Measurements from ENCODE around the gene GATC. TPM values are rescaled to one million over a fixed set of nuclear protein-coding genes. Genes with fewer than 3 reads are reported as not detected.

Gene GATC

GRCh38 chr12:120500581-120500980 lies 54.3 kb downstream of the GATC start:
- H2AK5ac ChIP-seq (ENCODE audit: low read depth, low read length) = no peak overlapping the region
- DNase-seq (ENCODE audit: low spot score) = no peak
- peaks cover 3 to 5% of the 10 kb centered on the region in 2 donors for H3K4me1 ChIP-seq (ENCODE audit: control insufficient read depth in 2 of 2, insufficient read depth in 1 of 2, low read depth in 1 of 2, low read length in 2 of 2)
- no peak overlapping the region for H2BK15ac ChIP-seq (ENCODE audit: low read length)
- no CpG with 5 or more reads among the region's 1 CpG for WGBS, 2 donors (ENCODE audit: extremely low coverage in 2 of 2, insufficient read length in 2 of 2, insufficient replicate concordance in 1 of 2)
- no peaks in the 10 kb centered on the region for H3K79me1 ChIP-seq (ENCODE audit: low read depth, low read length)
- H3K4me3 ChIP-seq (ENCODE audit: low read length in 2 of 2) = no peak overlapping the region
- H3K27ac ChIP-seq (replicated peaks; ENCODE audit: low read length) = no peak overlapping the region
- no peak overlapping the region for H2BK12ac ChIP-seq (ENCODE audit: low read length)
- H2AFZ ChIP-seq (ENCODE audit: low read length) = no peak overlapping the region
- no peaks in the 10 kb centered on the region for H3K27me3 ChIP-seq (ENCODE audit: control insufficient read depth in 3 of 3, insufficient read depth in 3 of 3, low read depth in 1 of 3, low read length in 3 of 3)
- no peak overlapping the region for H4K8ac ChIP-seq (ENCODE audit: low read depth, low read length)
- H2BK120ac ChIP-seq (ENCODE audit: low read depth, low read length) = no peak overlapping the region
- H3K23ac ChIP-seq (ENCODE audit: low read depth, low read length, poor library complexity) = no peak overlapping the region
- H3K36me3 ChIP-seq (replicated peaks in 1 of 2; ENCODE audit: control insufficient read depth in 2 of 2, insufficient read depth in 2 of 2, low read length in 2 of 2) = peaks cover 16 to 81% of the 10 kb centered on the region in 2 donors
- H3K18ac ChIP-seq (ENCODE audit: low read length) = no peak overlapping the region
- no peak overlapping the region for H4K91ac ChIP-seq (ENCODE audit: low read depth, low read length, poor library complexity)
- H3K9me3 ChIP-seq (replicated peaks in 1 of 2; ENCODE audit: control insufficient read depth in 2 of 2, insufficient read depth in 1 of 2, low read depth in 1 of 2, low read length in 2 of 2) = no peaks in the 10 kb centered on the region
- no peak overlapping the region for H2BK5ac ChIP-seq (ENCODE audit: low read length)
- no peak overlapping the region for H3K4ac ChIP-seq (ENCODE audit: low read length)
- H3K9ac ChIP-seq (ENCODE audit: low read depth, low read length, poor library complexity) = no peak overlapping the region
- H3K4me2 ChIP-seq (ENCODE audit: insufficient read depth, low read length, poor library complexity, severe bottlenecking) = no peak overlapping the region
- H3K14ac ChIP-seq (ENCODE audit: low read length) = no peak overlapping the region

DNA sequence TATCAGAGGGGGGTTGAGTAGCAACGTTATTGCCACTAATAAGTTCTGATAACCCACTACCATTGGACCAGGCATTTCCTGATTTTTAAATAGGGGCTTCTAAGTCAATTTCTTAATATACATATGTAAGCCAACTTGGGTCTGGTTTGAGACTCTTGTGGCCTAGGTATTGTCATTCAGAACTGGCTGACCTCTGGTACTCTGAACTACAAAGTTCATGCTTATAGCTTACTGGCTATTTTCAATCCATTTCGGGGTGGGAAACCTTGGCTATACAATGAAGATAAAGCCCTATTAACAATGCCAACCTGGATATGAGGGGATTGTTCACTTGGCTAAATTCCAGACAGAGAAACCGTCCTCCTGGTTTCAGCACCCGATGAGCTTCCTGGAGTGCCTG lies 58.3 kb downstream of the GATC start:
- Histone ChIP-seq H3K4me1 (ENCODE audit: control insufficient read depth in 2 of 2, insufficient read depth in 1 of 2, low read depth in 1 of 2, low read length in 2 of 2) (no peaks in the 10 kb centered on the region), H2BK5ac (ENCODE audit: low read length) (no peak overlapping the region), H2BK15ac (ENCODE audit: low read length) (no peak overlapping the region), H3K9ac (ENCODE audit: low read depth, low read length, poor library complexity) (no peak overlapping the region), H2BK12ac (ENCODE audit: low read length) (no peak overlapping the region), H2AFZ (ENCODE audit: low read length) (no peak overlapping the region), H3K79me1 (ENCODE audit: low read depth, low read length) (no peaks in the 10 kb centered on the region), H3K23ac (ENCODE audit: low read depth, low read length, poor library complexity) (no peak overlapping the region), H3K27me3 (ENCODE audit: control insufficient read depth in 3 of 3, insufficient read depth in 3 of 3, low read depth in 1 of 3, low read length in 3 of 3) (no peaks in the 10 kb centered on the region), H2AK5ac (ENCODE audit: low read depth, low read length) (no peak overlapping the region), H3K4me2 (ENCODE audit: insufficient read depth, low read length, poor library complexity, severe bottlenecking) (no peak overlapping the region), H4K91ac (ENCODE audit: low read depth, low read length, poor library complexity) (no peak overlapping the region), H3K9me3 (replicated peaks in 1 of 2; ENCODE audit: control insufficient read depth in 2 of 2, insufficient read depth in 1 of 2, low read depth in 1 of 2, low read length in 2 of 2) (no peaks in the 10 kb centered on the region), H3K4ac (ENCODE audit: low read length) (no peak overlapping the region), H2BK120ac (ENCODE audit: low read depth, low read length) (no peak overlapping the region), H4K8ac (ENCODE audit: low read depth, low read length) (no peak overlapping the region), H3K27ac (replicated peaks; ENCODE audit: low read length) (no peak overlapping the region), H3K4me3 (ENCODE audit: low read length in 2 of 2) (no peak overlapping the region), H3K14ac (ENCODE audit: low read length) (no peak overlapping the region), H3K36me3 (replicated peaks in 1 of 2; ENCODE audit: control insufficient read depth in 2 of 2, insufficient read depth in 2 of 2, low read length in 2 of 2) (peaks cover 19 to 82% of the 10 kb centered on the region in 2 donors), H3K18ac (ENCODE audit: low read length) (no peak overlapping the region)
- WGBS, 2 donors (ENCODE audit: extremely low coverage in 2 of 2, insufficient read length in 2 of 2, insufficient replicate concordance in 1 of 2) = no CpG with 5 or more reads among the region's 4 CpGs
- DNase-seq (ENCODE audit: low spot score) = no peak

GRCh38 chr12:120508537-120508936 lies 62.3 kb downstream of the GATC start:
- peaks cover 14 to 74% of the 10 kb centered on the region in 2 donors for H3K36me3 ChIP-seq (replicated peaks in 1 of 2; ENCODE audit: control insufficient read depth in 2 of 2, insufficient read depth in 2 of 2, low read length in 2 of 2)

More at GRCh38 chr12:120508537-120508936, 62.3 kb downstream of the GATC start:
- Histone ChIP-seq H3K23ac (ENCODE audit: low read depth, low read length, poor library complexity) (no peak overlapping the region), H4K91ac (ENCODE audit: low read depth, low read length, poor library complexity) (no peak overlapping the region), H2AFZ (ENCODE audit: low read length) (no peak overlapping the region), H3K14ac (ENCODE audit: low read length) (no peak overlapping the region), H3K9ac (ENCODE audit: low read depth, low read length, poor library complexity) (no peak overlapping the region), H3K79me1 (ENCODE audit: low read depth, low read length) (no peaks in the 10 kb centered on the region), H4K8ac (ENCODE audit: low read depth, low read length) (no peak overlapping the region), H3K27me3 (ENCODE audit: control insufficient read depth in 3 of 3, insufficient read depth in 3 of 3, low read depth in 1 of 3, low read length in 3 of 3) (no peaks in the 10 kb centered on the region), H3K27ac (replicated peaks; ENCODE audit: low read length) (no peak overlapping the region), H3K18ac (ENCODE audit: low read length) (no peak overlapping the region), H2AK5ac (ENCODE audit: low read depth, low read length) (no peak overlapping the region), H3K4ac (ENCODE audit: low read length) (no peak overlapping the region), H3K4me2 (ENCODE audit: insufficient read depth, low read length, poor library complexity, severe bottlenecking) (no peak overlapping the region), H2BK12ac (ENCODE audit: low read length) (no peak overlapping the region), H3K9me3 (replicated peaks in 1 of 2; ENCODE audit: control insufficient read depth in 2 of 2, insufficient read depth in 1 of 2, low read depth in 1 of 2, low read length in 2 of 2) (no peaks in the 10 kb centered on the region), H2BK5ac (ENCODE audit: low read length) (no peak overlapping the region), H3K4me3 (ENCODE audit: low read length in 2 of 2) (no peak overlapping the region), H2BK120ac (ENCODE audit: low read depth, low read length) (no peak overlapping the region), H2BK15ac (ENCODE audit: low read length) (no peak overlapping the region), H3K4me1 (ENCODE audit: control insufficient read depth in 2 of 2, insufficient read depth in 1 of 2, low read depth in 1 of 2, low read length in 2 of 2) (no peaks in the 10 kb centered on the region)
- no CpG with 5 or more reads among the region's 8 CpGs for WGBS, 2 donors (ENCODE audit: extremely low coverage in 2 of 2, insufficient read length in 2 of 2, insufficient replicate concordance in 1 of 2)
- DNase-seq (ENCODE audit: low spot score) = no peak

Small RNA genes lying within 50 kb of the gene (small RNA-seq; reads per million reads assigned to genes)
- not detected for gene RF00019 (ENCODE audit: insufficient read depth)
